MM.1S (cell line): ENCODE results near the gene DHFR2.

Experiments used
- DNase-seq: peaks from one replicate; pipeline ENCODE4 v3.0.0-alpha.2; 2015
- H2AFZ ChIP-seq: fragments of 300-600 bp; sonication (generic); 2 replicates; pipeline ENCODE4 v1.6.0; 2016; ENCODE audit warnings: antibody characterized with exemption, low read length
- H3F3A ChIP-seq: fragments of 300-600 bp; sonication (generic); 2 replicates; pipeline ENCODE4 v1.6.1; 2016; ENCODE audit warnings: mild to moderate bottlenecking, antibody characterized with exemption, low read length, moderate library complexity, mixed read lengths; ENCODE audit not compliant: insufficient read depth
- H3K27ac ChIP-seq: fragments of 300-600 bp; sonication (generic); 2 replicates; pipeline ENCODE4 v1.5.1; 2016; ENCODE audit warnings: mild to moderate bottlenecking, low read length
- H3K27me3 ChIP-seq: fragments of 300-600 bp; sonication (generic); replicated peaks from 2 replicates; pipeline ENCODE4 v1.6.0; 2016; ENCODE audit warnings: low read length; ENCODE audit not compliant: insufficient read depth
- H3K36me3 ChIP-seq: fragments of 300-600 bp; sonication (generic); replicated peaks from 2 replicates; pipeline ENCODE4 v1.6.1; 2016; ENCODE audit warnings: mild to moderate bottlenecking, low read length, mixed read lengths; ENCODE audit not compliant: insufficient read depth
- H3K4me1 ChIP-seq: fragments of 300-600 bp; sonication (generic); 2 replicates; pipeline ENCODE4 v1.6.1; 2016; ENCODE audit warnings: low read length, mixed read lengths
- H3K4me2 ChIP-seq: fragments of 300-600 bp; sonication (generic); 2 replicates; pipeline ENCODE4 v1.6.0; 2016; ENCODE audit warnings: low read depth, low read length
- H3K4me3 ChIP-seq: fragments of 300-600 bp; sonication (generic); 2 replicates; pipeline ENCODE4 v1.5.1; 2016; ENCODE audit warnings: low read length, mixed read lengths
- H3K79me2 ChIP-seq: fragments of 300-600 bp; sonication (generic); 2 replicates; pipeline ENCODE4 v1.6.1; 2016; ENCODE audit warnings: mixed run types, low read length, mixed read lengths
- H3K9ac ChIP-seq: fragments of 300-600 bp; sonication (generic); 2 replicates; pipeline ENCODE4 v1.6.1; 2016; ENCODE audit warnings: low read length, mixed read lengths
- H3K9me2 ChIP-seq: fragments of 300-600 bp; sonication (generic); replicated peaks from 2 replicates; pipeline ENCODE4 v1.6.1; 2016; ENCODE audit warnings: mild to moderate bottlenecking, low read length, mixed read lengths; ENCODE audit not compliant: insufficient read depth
- H3K9me3 ChIP-seq: fragments of 300-600 bp; sonication (generic); replicated peaks from 2 replicates; pipeline ENCODE4 v1.6.1; 2016; ENCODE audit warnings: mild to moderate bottlenecking, low read length, mixed read lengths; ENCODE audit not compliant: insufficient read depth
- H4K20me1 ChIP-seq: fragments of 300-600 bp; sonication (generic); 2 replicates; pipeline ENCODE4 v1.6.1; 2016; ENCODE audit warnings: mild to moderate bottlenecking, low read length, moderate library complexity, mixed read lengths; ENCODE audit not compliant: insufficient read depth
- CTCF ChIP-seq: fragments of 300-600 bp; sonication (generic); IDR thresholded peaks from 2 replicates; pipeline ENCODE4 v1.5.1; 2016; ENCODE audit warnings: antibody characterized with exemption, low read length, mixed read lengths
- EZH2 ChIP-seq: fragments of 300-600 bp; sonication (generic); optimal IDR thresholded peaks from 2 replicates; pipeline ENCODE3; 2017; ENCODE audit warnings: low read depth, mild to moderate bottlenecking, antibody characterized with exemption, low read length, mixed read lengths
- EZH2phosphoT487 ChIP-seq: fragments of 300-600 bp; sonication (generic); IDR thresholded peaks from 2 replicates; pipeline ENCODE4 v1.6.1; 2018; ENCODE audit warnings: antibody characterized with exemption, low read length

The DHFR2 gene

GRCh38 chr3:94101860-94102259 is 39.1 kb upstream of the DHFR2 start:
- Histone ChIP-seq H3K9me3 (no peaks in the 10 kb centered on the region), H3K79me2 (no peaks in the 10 kb centered on the region), H3K36me3 (no peaks in the 10 kb centered on the region; the same call in 1 of the 2 replicates), H3K4me3 (no peak overlapping the region), H3K27ac (no peak overlapping the region), H3K9me2 (no peaks in the 10 kb centered on the region), H3F3A (no peaks in the 10 kb centered on the region), H4K20me1 (no peaks in the 10 kb centered on the region), H3K27me3 (no peaks in the 10 kb centered on the region), H3K4me1 (no peaks in the 10 kb centered on the region), H3K4me2 (no peak overlapping the region), H3K9ac (no peak overlapping the region), H2AFZ (no peak overlapping the region)
- no peak for DNase-seq
- peak; percentile 15; the same call in 1 of the 2 replicates for TF ChIP-seq CTCF
- TF ChIP-seq EZH2phosphoT487 = no peak

GRCh38 chr3:94099311-94099710 is 36.6 kb upstream of the DHFR2 start:
- Histone ChIP-seq H3K36me3 (no peaks in the 10 kb centered on the region; the same call in 1 of the 2 replicates), H3K79me2 (no peaks in the 10 kb centered on the region), H3K9me2 (no peaks in the 10 kb centered on the region), H4K20me1 (no peaks in the 10 kb centered on the region), H3K4me3 (no peak overlapping the region), H3K27me3 (no peaks in the 10 kb centered on the region), H2AFZ (no peak overlapping the region), H3K4me2 (no peak overlapping the region), H3K27ac (no peak overlapping the region), H3K4me1 (peaks cover 1% of the 10 kb centered on the region; the same call in 1 of the 2 replicates), H3F3A (no peaks in the 10 kb centered on the region), H3K9me3 (no peaks in the 10 kb centered on the region), H3K9ac (no peak overlapping the region)
- DNase-seq = no peak
- TF ChIP-seq CTCF (no peak), EZH2phosphoT487 (no peak), EZH2 (no peak)

- no peaks in the 10 kb centered on the region; the same call in 1 of the 2 replicates for H3K36me3 ChIP-seq
- TF ChIP-seq CTCF = no peak
- no peak for TF ChIP-seq EZH2phosphoT487
- TF ChIP-seq EZH2 = no peak
Measured at GRCh38 chr3:94098452-94098851, 35.7 kb upstream of the DHFR2 start.

More at GRCh38 chr3:94098452-94098851, 35.7 kb upstream of the DHFR2 start:
- no peaks in the 10 kb centered on the region for H3K79me2 ChIP-seq
- no peak overlapping the region for H3K4me3 ChIP-seq
- no peak overlapping the region for H2AFZ ChIP-seq
- no peaks in the 10 kb centered on the region for H3F3A ChIP-seq
- no peaks in the 10 kb centered on the region for H3K27me3 ChIP-seq
- no peaks in the 10 kb centered on the region for H4K20me1 ChIP-seq
- DNase-seq = no peak
- H3K27ac ChIP-seq = no peak overlapping the region
- no peaks in the 10 kb centered on the region for H3K9me2 ChIP-seq
- H3K4me2 ChIP-seq = no peak overlapping the region
- H3K9ac ChIP-seq = no peak overlapping the region
- H3K4me1 ChIP-seq = peaks cover 8% of the 10 kb centered on the region
- H3K9me3 ChIP-seq = no peaks in the 10 kb centered on the region
